SK-N-SH treated with all-trans-retinoic acid at 6 μM for 48 hours (cell line): ENCODE results near the gene RXRA.

Experiments used
- ATAC-seq: fragments of 200-7000 bp; cut with Tn5 transposase; 3 replicates; pipeline ENCODE4 v1.9.1; 2020; ENCODE audit warnings: mild to moderate bottlenecking, moderate library complexity
- ARNTL ChIP-seq: fragments of 450-650 bp; formaldehyde crosslinking; IDR thresholded peaks from 2 replicates; pipeline ENCODE4 v1.5.0; 2020; ENCODE audit warnings: low read depth, mild to moderate bottlenecking, moderate library complexity, borderline replicate concordance
- BACH2 ChIP-seq: fragments of 250-450 bp; sonication (Bioruptor Pico); IDR thresholded peaks from 2 replicates; pipeline ENCODE4 v1.9.0; 2021; ENCODE audit warnings: mild to moderate bottlenecking, borderline replicate concordance
- CSDC2 ChIP-seq: fragments of 250-450 bp; sonication (Bioruptor Pico); IDR thresholded peaks from 2 replicates; pipeline ENCODE4 v1.5.0; 2020; ENCODE audit warnings: mild to moderate bottlenecking, moderate library complexity
- ESRRG ChIP-seq: fragments of 250-450 bp; sonication (Bioruptor Pico); IDR thresholded peaks from 2 replicates; pipeline ENCODE4 v1.6.1; 2021; ENCODE audit warnings: mild to moderate bottlenecking
- GLIS3 ChIP-seq: fragments of 250-450 bp; sonication (Bioruptor Pico); IDR thresholded peaks from 2 replicates; pipeline ENCODE4 v1.5.0; 2020; ENCODE audit warnings: mild to moderate bottlenecking, moderate library complexity
- OSR1 ChIP-seq: fragments of 250-450 bp; sonication (Bioruptor Pico); IDR thresholded peaks from 2 replicates; pipeline ENCODE4 v1.8.0; 2022; ENCODE audit warnings: moderate library complexity, mild to moderate bottlenecking, inconsistent platforms
- PPARA ChIP-seq: fragments of 250-450 bp; sonication (Bioruptor Pico); IDR thresholded peaks from 2 replicates; pipeline ENCODE4 v1.5.0; 2020; ENCODE audit warnings: mild to moderate bottlenecking, borderline replicate concordance
- SNAI2 ChIP-seq: fragments of 250-450 bp; sonication (Bioruptor Pico); IDR thresholded peaks from 2 replicates; pipeline ENCODE4 v1.5.0; 2020; ENCODE audit warnings: mild to moderate bottlenecking, moderate library complexity
- TCF4 ChIP-seq: fragments of 250-450 bp; sonication (Bioruptor Pico); IDR thresholded peaks from 2 replicates; pipeline ENCODE4 v1.8.0; 2021; ENCODE audit warnings: mild to moderate bottlenecking, moderate library complexity, borderline replicate concordance
- TOX ChIP-seq: fragments of 250-450 bp; sonication (Bioruptor Pico); IDR thresholded peaks from 2 replicates; pipeline ENCODE4 v1.8.0; 2021; ENCODE audit warnings: mild to moderate bottlenecking, moderate library complexity, borderline replicate concordance
- ZC3H10 ChIP-seq: fragments of 250-450 bp; sonication (Bioruptor Pico); IDR thresholded peaks from 2 replicates; pipeline ENCODE4 v1.5.1; 2021; ENCODE audit warnings: mild to moderate bottlenecking, moderate library complexity
- ZFP3 ChIP-seq: fragments of 250-450 bp; sonication (Bioruptor Pico); IDR thresholded peaks from 2 replicates; pipeline ENCODE4 v1.5.0; 2020; ENCODE audit warnings: mild to moderate bottlenecking, moderate library complexity
- ZFP30 ChIP-seq: fragments of 450-650 bp; formaldehyde crosslinking; IDR thresholded peaks from 2 replicates; pipeline ENCODE4 v1.5.0; 2022; ENCODE audit warnings: mild to moderate bottlenecking, moderate library complexity
- ZNF565 ChIP-seq: fragments of 450-650 bp; formaldehyde crosslinking; conservative IDR thresholded peaks from 2 replicates; pipeline ENCODE4 v1.5.0; 2020; ENCODE audit warnings: low read depth, mild to moderate bottlenecking, moderate library complexity
- ZNF70 ChIP-seq: fragments of 450-650 bp; formaldehyde crosslinking; IDR thresholded peaks from 2 replicates; pipeline ENCODE4 v1.5.0; 2020; ENCODE audit warnings: mild to moderate bottlenecking, moderate library complexity
- ZNF8 ChIP-seq: fragments of 450-650 bp; formaldehyde crosslinking; IDR thresholded peaks from 2 replicates; pipeline ENCODE4 v1.5.0; 2020; ENCODE audit warnings: mild to moderate bottlenecking, moderate library complexity
- TF ChIP-seq, protein P1 (sequence below): fragments of 250-450 bp; sonication (Bioruptor Pico); IDR thresholded peaks from 2 replicates; pipeline ENCODE4 v1.8.0; 2021; ENCODE audit warnings: low read depth, mild to moderate bottlenecking, moderate library complexity, borderline replicate concordance
- TF ChIP-seq, protein P2 (sequence below): fragments of 250-450 bp; sonication (Bioruptor Pico); IDR thresholded peaks from 2 replicates; pipeline ENCODE4 v1.5.1; 2021; ENCODE audit warnings: mild to moderate bottlenecking, moderate library complexity
- TF ChIP-seq, protein P3 (sequence below): fragments of 250-450 bp; sonication (Bioruptor Pico); IDR thresholded peaks from 2 replicates; pipeline ENCODE4 v1.5.0; 2020; ENCODE audit warnings: mild to moderate bottlenecking, moderate library complexity
- TF ChIP-seq, protein P4 (sequence below): fragments of 250-450 bp; sonication (Bioruptor Pico); IDR thresholded peaks from 2 replicates; pipeline ENCODE4 v1.8.0; 2020; ENCODE audit warnings: mild to moderate bottlenecking, moderate library complexity, borderline replicate concordance

The RXRA gene

DNA sequence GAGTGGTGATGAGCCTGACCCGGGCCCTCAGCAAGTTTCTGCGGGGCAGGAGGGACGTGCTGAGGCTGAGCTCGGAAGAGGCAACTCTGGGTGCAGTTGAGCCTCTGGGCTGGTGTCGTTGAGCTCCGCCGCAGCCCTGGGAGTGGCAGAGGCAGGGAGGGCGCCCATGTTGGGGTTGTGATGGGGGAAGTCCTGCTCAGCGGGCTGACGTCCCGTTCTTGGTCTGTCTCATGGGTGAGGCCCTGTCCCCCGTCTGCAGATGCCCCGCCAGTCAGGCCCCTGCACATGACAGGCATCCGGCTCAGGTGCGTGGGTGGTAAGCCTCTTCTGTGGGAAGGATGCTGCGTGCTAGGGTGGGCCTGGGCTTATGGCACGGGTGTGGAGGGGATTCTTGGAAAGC, 64.3 kb downstream of the RXRA start:
- ATAC-seq, result no peak
- TF ChIP-seq ZNF8 (CRISPR knock-in tag), result no peak
- no peak for TF ChIP-seq GLIS3 (CRISPR knock-in tag)
- no peak for TF ChIP-seq PPARA
- TF ChIP-seq, protein P1, sequence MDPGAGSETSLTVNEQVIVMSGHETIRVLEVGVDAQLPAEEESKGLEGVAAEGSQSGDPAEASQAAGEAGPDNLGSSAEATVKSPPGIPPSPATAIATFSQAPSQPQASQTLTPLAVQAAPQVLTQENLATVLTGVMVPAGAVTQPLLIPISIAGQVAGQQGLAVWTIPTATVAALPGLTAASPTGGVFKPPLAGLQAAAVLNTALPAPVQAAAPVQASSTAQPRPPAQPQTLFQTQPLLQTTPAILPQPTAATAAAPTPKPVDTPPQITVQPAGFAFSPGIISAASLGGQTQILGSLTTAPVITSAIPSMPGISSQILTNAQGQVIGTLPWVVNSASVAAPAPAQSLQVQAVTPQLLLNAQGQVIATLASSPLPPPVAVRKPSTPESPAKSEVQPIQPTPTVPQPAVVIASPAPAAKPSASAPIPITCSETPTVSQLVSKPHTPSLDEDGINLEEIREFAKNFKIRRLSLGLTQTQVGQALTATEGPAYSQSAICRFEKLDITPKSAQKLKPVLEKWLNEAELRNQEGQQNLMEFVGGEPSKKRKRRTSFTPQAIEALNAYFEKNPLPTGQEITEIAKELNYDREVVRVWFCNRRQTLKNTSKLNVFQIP (CRISPR knock-in tag), result no peak
- TF ChIP-seq, protein P2, sequence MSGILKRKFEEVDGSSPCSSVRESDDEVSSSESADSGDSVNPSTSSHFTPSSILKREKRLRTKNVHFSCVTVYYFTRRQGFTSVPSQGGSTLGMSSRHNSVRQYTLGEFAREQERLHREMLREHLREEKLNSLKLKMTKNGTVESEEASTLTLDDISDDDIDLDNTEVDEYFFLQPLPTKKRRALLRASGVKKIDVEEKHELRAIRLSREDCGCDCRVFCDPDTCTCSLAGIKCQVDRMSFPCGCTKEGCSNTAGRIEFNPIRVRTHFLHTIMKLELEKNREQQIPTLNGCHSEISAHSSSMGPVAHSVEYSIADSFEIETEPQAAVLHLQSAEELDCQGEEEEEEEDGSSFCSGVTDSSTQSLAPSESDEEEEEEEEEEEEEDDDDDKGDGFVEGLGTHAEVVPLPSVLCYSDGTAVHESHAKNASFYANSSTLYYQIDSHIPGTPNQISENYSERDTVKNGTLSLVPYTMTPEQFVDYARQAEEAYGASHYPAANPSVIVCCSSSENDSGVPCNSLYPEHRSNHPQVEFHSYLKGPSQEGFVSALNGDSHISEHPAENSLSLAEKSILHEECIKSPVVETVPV (CRISPR knock-in tag), result no peak
- TF ChIP-seq ZFP3 (CRISPR knock-in tag), result no peak
- TF ChIP-seq ZNF70 (CRISPR knock-in tag), result no peak
- no peak for TF ChIP-seq ZNF565 (CRISPR knock-in tag)
- no peak for TF ChIP-seq BACH2 (CRISPR knock-in tag)
- no peak for TF ChIP-seq TOX (CRISPR knock-in tag)
- TF ChIP-seq ZC3H10 (CRISPR knock-in tag), result no peak
- no peak for TF ChIP-seq TCF4 (CRISPR knock-in tag)
- TF ChIP-seq ARNTL (CRISPR knock-in tag), result no peak
- TF ChIP-seq SNAI2 (CRISPR knock-in tag), result no peak
- TF ChIP-seq, protein P3, sequence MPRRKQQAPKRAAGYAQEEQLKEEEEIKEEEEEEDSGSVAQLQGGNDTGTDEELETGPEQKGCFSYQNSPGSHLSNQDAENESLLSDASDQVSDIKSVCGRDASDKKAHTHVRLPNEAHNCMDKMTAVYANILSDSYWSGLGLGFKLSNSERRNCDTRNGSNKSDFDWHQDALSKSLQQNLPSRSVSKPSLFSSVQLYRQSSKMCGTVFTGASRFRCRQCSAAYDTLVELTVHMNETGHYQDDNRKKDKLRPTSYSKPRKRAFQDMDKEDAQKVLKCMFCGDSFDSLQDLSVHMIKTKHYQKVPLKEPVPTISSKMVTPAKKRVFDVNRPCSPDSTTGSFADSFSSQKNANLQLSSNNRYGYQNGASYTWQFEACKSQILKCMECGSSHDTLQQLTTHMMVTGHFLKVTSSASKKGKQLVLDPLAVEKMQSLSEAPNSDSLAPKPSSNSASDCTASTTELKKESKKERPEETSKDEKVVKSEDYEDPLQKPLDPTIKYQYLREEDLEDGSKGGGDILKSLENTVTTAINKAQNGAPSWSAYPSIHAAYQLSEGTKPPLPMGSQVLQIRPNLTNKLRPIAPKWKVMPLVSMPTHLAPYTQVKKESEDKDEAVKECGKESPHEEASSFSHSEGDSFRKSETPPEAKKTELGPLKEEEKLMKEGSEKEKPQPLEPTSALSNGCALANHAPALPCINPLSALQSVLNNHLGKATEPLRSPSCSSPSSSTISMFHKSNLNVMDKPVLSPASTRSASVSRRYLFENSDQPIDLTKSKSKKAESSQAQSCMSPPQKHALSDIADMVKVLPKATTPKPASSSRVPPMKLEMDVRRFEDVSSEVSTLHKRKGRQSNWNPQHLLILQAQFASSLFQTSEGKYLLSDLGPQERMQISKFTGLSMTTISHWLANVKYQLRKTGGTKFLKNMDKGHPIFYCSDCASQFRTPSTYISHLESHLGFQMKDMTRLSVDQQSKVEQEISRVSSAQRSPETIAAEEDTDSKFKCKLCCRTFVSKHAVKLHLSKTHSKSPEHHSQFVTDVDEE, result no peak

DNA sequence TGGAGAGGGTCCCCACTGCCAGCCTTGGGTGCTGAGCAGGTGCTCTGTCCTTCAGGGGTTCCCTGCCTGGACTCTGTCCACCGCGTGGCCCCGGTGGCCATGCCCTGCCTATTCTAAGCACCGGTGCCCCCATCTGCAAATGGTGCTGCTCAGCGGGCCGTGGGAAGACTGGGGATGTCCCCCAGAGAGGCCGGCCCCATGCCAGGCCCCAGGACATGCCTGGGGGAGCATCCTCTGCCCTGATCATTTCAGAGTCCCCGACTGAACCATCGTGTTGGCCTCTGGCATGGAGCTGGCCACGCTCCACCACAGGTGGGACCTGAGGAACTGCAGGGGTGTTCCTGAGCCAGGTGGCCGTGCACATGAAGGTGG, 64.7 kb downstream of the RXRA start:
- ATAC-seq, result no peak
- no peak for TF ChIP-seq ZNF8 (CRISPR knock-in tag)
- TF ChIP-seq ARNTL (CRISPR knock-in tag), result no peak
- TF ChIP-seq ESRRG, result no peak

DNA sequence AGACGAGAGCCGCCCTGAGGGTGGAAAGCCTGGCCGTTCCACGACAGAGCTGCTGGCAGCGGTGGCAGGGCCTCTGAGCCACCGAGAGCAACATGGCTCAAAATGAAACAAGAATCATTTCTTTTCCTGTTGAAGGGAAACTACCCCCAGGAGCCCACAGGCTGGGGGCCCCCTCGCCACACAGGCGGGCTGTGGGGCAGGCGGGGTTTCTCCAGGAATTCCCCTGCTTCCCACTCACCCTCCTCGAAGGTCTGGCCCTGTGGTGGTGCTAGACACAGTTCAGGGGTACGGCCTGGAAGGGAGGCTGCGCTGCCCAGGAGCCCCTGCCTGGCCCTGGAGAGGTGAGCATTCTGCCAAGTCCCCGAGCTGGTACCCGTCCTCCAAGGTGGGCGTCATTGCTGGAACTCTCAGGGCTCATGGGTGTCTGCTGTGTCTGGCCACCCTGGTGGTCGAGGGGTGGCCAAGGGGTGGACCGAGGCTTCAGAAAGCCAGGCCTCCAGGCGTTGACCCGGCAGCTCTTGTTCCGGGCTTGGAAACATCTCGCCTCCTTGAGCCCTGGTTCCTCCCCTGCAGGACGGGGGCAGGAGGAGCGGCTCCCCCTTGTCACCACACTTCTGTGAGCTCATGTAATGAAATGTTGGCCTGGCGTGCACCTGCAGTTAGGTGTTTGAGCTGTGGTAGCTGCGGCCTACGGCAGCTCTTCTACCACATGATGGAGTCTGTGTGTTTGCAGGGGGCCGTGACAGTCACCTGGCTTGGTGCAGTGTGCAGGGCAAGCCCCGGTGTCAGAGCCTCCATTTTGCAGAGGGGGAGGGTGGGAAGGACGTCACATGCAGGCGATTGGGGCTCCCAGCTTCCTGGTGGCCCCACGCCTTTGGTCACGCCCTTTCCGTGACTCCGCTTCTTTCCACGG, 65.3 kb downstream of the RXRA start:
- ATAC-seq, result no peak
- no peak for TF ChIP-seq SNAI2 (CRISPR knock-in tag)
- TF ChIP-seq GLIS3 (CRISPR knock-in tag), result no peak
- no peak for TF ChIP-seq ZNF565 (CRISPR knock-in tag)
- TF ChIP-seq, protein P4, sequence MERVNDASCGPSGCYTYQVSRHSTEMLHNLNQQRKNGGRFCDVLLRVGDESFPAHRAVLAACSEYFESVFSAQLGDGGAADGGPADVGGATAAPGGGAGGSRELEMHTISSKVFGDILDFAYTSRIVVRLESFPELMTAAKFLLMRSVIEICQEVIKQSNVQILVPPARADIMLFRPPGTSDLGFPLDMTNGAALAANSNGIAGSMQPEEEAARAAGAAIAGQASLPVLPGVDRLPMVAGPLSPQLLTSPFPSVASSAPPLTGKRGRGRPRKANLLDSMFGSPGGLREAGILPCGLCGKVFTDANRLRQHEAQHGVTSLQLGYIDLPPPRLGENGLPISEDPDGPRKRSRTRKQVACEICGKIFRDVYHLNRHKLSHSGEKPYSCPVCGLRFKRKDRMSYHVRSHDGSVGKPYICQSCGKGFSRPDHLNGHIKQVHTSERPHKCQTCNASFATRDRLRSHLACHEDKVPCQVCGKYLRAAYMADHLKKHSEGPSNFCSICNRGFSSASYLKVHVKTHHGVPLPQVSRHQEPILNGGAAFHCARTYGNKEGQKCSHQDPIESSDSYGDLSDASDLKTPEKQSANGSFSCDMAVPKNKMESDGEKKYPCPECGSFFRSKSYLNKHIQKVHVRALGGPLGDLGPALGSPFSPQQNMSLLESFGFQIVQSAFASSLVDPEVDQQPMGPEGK (CRISPR knock-in tag), result no peak
- TF ChIP-seq, protein P1 (CRISPR knock-in tag), result no peak
- TF ChIP-seq PPARA, result no peak
- TF ChIP-seq, protein P3, result no peak
- no peak for TF ChIP-seq TOX (CRISPR knock-in tag)
- no peak for TF ChIP-seq CSDC2 (CRISPR knock-in tag)
- TF ChIP-seq ESRRG, result no peak
- no peak for TF ChIP-seq ZNF70 (CRISPR knock-in tag)
- no peak for TF ChIP-seq ZC3H10 (CRISPR knock-in tag)
- TF ChIP-seq OSR1, result no peak
- no peak for TF ChIP-seq BACH2 (CRISPR knock-in tag)
- TF ChIP-seq, protein P2 (CRISPR knock-in tag), result no peak
- no peak for TF ChIP-seq ZFP30
- TF ChIP-seq TCF4 (CRISPR knock-in tag), result no peak
- no peak for TF ChIP-seq ARNTL (CRISPR knock-in tag)
- TF ChIP-seq ZFP3 (CRISPR knock-in tag), result no peak
